NCI-H510A treated with DMSO at 0.1 percent for 48 hours (cell line): ENCODE results near the gene VPS37C.
"Not testable (repeated sequence)": the region's sequence is repeated elsewhere in the genome, so short reads cannot be mapped to it uniquely, and the experiment has no call there.

Experiments
- DNase-seq: peaks from one replicate; lab custom pipeline; 2025; lab: John Stamatoyannopoulos, UW

The VPS37C gene

DNA sequence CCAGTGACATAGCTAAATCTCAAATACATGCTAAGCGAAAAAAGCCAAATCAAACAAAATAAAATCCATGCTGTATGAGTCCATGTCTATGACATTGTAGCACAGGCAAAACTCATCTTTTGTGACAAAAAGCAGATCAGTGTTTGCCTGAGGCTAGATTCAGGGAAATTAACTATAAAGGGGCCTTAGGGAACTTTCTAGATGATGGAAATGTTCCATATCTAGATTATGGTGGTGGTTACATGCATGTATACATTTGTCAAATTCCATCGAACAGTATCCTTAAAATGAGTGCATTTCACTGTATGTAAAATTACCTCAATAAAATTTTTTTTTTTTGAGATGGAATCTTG, 44.1 kb downstream of the VPS37C start:
- DNase-seq: no peak

DNA sequence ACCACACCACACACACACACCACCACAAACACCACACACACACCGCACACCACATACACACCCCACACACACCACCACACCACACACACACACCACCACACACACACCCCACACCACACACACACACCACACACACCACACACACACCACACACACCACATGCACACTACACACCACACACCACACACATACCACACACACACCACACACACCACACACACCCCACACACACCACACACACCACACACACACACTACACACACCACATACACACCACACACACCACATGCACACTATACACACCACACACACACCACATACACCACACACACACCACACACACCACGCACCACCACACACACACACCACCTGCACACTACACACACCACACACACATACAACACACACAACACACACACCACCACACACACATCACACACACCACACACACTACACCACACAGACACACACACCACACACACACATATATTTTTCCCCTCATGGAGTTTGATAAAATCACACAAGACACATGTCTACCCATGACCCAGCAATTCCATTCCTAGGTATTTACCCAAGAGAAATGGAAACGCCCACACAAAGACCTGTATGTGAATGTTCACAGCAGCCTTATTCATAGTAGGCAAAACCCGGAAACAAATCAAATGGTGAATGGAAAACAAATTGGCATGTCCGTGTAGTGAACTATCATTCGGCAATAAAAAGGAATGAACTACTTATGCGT, 44.6 kb downstream of the VPS37C start:
- DNase-seq: no peak

- DNase-seq: no peak
These were observed 45.6 kb downstream of the VPS37C start for GRCh38 chr11:61115498-61116224.

- no peak for DNase-seq
These were observed 46.3 kb downstream of the VPS37C start for GRCh38 chr11:61114913-61115312.

DNA sequence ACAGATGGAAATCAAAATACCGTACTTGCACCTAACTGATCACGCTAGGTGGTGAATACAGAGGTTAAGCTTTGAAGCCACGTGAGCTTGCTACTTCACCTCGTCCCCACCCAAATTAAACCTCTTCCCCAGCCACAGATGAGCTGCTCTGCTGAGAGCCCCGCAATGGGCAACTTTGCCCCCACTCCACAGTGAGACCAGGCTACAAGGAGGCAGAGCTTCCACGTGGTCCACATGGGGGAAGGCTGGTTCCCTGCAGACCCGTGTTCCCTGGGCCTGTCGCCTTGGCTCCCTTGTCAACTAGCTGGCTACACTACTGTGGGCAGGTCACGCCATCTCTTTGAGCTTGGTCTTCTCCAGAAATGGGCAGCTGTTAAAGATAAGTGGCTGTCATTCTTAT, 48.0 kb downstream of the VPS37C start:
- DNase-seq: no peak

GRCh38 chr11:61112575-61112974, 48.7 kb downstream of the VPS37C start:
- DNase-seq: no peak

- no peak for DNase-seq
These were observed 49.3 kb downstream of the VPS37C start for GRCh38 chr11:61111786-61112517.

DNA sequence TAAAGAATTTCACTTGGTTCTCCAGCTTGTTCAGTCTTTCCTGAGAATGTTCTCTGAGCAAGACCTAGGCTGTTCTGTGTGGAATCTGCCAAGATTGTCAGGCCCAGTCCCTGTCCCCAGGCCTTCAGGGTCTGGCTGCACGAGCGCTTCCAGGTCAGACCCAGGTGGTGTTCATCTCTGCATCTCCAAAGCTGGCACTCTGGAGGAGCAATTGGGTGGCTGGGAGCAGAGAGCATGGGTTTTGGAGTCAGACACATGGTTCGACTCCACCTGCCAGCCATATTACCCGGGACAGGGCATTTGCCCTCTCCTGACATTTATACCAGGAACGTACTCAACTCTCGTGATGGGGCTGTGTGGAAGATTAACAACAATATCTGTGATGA, 50.2 kb downstream of the VPS37C start:
- DNase-seq: no peak

DNA sequence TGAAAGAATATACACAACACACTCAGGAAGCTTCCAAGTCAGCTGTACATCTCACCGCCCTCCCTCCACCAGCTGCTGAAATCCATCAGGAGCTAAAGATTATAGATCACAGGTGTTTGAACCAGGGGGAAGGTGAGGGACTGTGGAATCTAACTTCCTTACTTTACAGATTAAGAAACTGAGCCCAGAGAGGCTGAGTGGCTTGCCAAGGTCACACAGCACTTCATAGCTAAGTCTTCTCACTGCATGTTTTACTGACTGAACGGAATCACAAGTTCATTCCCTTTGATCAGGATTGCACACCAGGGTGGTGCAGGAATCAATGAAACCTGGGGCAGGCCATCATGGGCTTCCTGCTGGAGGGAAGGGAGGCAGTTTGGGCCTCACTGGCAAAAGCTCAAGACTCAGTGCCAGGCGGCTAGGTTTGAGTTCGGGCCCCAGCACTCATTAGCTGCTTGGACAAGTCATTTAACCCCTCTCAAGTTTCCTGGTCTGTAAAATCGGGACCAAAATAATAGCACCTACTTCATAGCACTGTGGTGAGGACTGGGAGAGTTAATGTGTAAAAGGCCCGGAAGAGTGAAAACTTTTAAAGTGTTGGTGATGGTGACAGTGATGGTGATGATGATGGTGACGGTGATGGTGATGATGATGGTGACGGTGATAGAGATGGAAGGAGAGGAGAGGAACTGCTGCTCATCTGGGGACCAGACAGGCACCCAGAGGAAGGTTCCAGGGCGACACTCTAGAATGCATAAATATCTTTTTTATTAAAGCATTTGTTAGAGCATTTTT, 50.8 kb downstream of the VPS37C start:
- DNase-seq: no peak

DNA sequence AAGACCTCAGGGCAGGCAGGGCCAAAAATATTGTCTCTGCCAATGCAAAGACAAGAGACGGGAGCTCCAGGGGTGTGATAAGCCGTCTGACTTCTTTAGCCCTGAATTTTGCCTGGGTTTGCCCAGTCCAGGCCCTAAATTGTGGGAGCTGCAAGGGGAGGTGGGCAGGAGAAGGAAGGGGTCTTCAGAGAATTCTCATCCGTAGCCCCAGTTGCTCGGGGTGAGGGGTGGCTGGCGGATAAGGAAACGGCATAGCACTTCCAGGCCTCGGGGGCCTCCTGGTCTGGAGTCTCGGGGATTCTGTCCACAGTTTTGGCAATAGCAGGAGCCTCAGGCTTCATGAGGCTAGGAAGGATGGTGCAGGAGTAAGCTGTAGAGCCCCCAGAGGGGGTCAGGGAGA, 51.6 kb downstream of the VPS37C start:
- no peak for DNase-seq

- no peak for DNase-seq
These were observed 52.2 kb downstream of the VPS37C start for GRCh38 chr11:61108847-61109585.

DNA sequence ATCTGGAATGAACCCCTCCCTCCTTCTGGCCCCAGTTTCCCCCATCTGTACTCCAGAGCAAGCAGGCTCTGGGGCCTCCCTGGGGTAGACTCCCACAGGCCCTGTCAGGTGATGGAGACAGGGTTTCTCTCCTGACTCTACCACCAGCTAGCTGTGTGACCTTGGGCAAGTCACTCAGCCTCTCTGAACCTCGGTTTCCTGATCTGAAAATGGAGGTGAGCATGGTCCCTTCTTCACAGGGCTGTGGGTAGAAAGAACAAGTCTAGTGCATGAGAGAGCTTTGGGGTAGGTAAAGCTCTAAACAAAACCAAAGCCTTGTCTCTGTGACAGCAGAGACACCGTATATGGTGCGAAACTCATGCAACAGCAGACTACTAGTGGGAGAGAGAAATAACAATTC, 53.3 kb downstream of the VPS37C start:
- DNase-seq: no peak

DNA sequence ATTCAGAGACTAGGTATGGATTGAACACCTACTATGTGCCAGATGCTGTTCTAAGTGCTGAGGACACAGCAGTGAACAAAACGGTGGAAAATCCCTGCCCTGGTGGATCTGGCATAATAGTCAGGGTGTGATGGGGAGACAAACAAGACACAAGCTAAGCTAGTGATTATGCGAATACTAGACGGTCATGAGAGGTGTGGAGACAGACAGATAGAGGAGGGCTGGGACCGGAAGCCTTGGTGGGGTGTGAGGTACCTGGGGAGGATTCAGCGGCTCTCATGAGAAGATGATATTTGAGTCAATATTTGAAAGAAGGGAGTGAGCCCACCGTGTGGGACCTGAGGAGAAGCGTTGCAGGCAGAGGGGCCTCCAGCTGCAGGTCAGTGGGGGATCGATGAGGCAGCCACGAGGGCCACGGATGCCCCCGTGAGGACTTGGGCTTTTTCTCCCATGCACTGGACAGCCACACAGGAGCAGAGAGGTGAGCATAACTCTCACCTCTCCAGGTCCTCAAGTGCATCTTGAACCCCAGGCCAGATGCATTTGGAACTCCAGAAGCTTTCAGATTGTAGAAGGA, 54.2 kb downstream of the VPS37C start:
- no peak for DNase-seq

- DNase-seq: no peak
These were observed 54.9 kb downstream of the VPS37C start for GRCh38 chr11:61106296-61106695.

DNA sequence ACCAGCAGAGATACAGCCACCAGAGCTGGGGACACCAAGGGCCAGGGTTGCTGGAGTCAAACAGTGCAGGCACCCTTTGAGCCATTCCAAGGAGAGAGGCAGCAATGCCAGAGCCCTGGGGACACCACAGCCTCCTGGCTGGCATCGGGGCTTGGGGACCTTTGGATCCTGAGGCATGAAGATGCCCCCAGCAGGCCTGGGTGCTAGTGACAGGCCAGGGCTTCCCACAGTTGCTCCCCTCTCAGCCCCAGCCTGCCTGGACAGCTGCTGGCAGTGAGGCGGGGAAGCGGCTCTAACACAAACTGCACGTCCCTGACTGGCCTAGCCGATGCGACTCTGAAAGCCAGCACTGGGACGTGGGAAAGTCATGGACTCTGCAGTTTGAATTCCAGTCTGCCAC, 56.3 kb downstream of the VPS37C start:
- no peak for DNase-seq

GRCh38 chr11:61103851-61104423, 57.3 kb downstream of the VPS37C start:
- no peak for DNase-seq

GRCh38 chr11:61102667-61103571, 58.3 kb downstream of the VPS37C start:
- DNase-seq: no peak

GRCh38 chr11:61098778-61099177, 62.4 kb downstream of the VPS37C start:
- no peak for DNase-seq

DNA sequence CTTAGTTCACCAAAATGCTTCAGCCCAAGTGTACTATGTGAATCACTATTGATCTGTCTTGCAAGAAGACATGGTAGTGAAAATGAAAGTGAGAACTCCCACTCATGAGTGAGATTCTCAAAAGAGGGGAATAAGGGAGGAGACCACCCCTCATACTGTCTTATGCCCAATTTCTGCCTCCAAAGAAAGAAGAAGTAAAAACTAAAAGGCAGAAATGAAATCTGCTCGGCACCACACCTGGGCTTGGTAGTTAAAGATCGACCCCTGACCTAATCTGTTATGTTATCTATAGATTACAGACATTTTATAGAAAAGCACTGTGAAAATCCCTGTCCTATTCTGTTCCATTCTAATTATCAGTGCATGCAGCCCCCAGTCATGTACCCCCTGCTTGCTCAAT, 63.0 kb downstream of the VPS37C start:
- DNase-seq: not testable (repeated sequence)

GRCh38 chr11:61095021-61095420, 66.2 kb downstream of the VPS37C start:
- DNase-seq: no peak
